ENCODE measurements around the gene KHNYN.
A peak's percentile ranks its signal among the peaks of the same experiment; 100 is the strongest.
"Not testable (repeated sequence)": the region's sequence is repeated elsewhere in the genome, so short reads cannot be mapped to it uniquely, and the experiment has no call there.

KHNYN gene

DNA sequence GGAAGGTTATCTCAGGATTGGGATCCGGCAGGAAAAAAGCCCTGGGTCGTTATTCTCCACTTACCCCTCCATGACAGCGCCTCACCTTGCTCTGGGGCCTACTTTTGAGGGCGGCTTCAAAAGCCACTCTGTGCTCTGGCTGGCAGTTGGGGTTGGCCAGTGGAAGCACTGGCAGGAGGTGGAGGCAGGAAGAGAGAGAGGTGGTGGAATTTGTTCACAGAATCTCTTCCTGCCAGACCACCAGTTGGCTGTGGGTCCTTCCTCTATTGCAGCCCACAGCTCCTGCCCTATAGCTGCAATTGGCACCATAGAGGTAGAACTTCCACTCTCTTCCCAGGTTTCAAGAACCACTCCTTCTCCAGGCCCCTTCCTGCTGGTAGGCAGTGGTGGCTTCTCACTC lies 45.5 kb downstream of the KHNYN start:
- DNase-seq (ENCODE audit: low read depth), result no peak

DNA sequence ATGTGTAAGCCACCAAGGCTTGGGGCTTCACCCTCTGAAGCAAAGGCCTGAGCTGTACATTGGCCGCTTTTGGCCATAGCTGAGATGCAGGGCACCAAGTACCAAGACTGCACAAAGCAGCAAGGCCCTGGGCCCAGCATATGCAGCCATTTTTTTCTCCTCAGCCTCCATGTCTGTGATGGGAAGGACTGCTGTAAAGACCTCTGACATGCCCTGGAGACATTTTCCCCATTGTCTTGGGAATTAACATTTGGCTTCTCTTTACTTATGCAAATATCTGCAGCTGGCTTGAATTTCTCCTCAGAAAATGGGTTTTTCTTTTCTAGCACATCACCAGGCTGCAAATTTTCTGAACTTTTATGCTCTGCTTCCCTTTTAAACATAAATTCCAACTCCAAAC lies 50.2 kb downstream of the KHNYN start:
- DNase-seq (ENCODE audit: low read depth), result not testable (repeated sequence)

DNA sequence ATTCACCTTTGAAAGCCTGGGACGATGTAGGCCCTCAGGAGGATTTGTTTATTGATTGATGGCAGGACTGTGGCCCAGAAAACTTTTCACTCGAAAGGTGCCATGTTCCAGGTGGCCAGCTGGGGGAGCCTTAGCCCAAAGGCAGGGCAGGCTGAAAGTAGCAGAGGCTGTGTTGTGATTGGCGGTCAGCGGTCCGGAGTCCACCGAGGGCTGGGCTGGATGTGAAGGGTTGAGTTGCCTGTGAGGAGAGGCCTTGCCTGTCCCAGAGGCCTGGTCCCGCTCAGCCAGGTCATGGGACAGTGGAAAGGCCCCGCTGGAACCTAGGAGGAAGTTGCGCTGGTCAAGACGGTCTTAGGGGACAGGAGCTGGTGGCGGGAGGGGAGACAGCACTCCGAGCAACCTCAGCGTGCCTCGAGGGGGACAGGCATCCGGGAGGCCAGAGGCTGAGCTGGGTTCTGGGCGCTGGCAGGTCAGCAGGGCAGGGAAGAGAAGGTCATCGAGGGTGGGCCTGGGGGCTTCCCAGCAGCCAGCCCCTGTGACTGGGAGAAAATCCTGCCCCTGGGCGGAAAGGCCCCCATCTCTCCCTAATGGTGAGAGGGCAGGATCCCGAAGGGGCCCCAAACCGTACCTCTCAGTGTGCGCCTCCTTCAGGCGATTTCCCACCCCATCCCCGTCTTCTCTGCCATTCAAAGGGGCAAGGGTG lies 52.0 kb downstream of the KHNYN start:
- peak; percentile 28 for DNase-seq (ENCODE audit: low read depth)

DNA sequence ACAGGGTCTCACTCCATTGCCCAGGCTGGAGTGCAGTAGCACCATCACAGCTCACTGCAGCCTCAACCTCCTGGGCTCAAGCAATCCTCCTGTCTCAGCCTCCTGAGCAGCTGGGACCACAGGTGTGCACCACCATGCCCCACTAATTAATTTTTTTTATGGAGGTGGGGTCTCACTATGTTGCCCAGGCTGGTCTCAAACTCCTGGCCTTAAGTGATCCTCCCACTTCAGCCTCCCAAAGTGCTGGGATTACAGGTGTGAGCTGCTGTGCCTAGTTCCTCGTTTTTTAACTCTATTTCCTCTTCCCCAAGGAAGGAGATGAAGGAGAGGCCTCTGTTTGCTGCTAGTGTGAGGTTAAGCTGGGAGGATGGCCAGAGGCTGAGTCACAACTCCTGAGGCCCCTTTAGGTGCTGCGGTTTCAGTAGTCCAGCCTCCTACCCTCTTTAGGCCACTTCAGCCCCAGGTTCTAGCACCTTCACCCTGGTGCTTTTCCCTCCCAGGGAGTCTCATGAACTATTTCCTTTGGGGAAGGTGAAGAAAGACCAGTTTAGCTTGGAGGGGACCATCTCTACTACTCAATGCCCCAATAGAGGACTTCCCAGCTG lies 53.0 kb downstream of the KHNYN start:
- DNase-seq (ENCODE audit: low read depth), result peak; percentile 25

DNA sequence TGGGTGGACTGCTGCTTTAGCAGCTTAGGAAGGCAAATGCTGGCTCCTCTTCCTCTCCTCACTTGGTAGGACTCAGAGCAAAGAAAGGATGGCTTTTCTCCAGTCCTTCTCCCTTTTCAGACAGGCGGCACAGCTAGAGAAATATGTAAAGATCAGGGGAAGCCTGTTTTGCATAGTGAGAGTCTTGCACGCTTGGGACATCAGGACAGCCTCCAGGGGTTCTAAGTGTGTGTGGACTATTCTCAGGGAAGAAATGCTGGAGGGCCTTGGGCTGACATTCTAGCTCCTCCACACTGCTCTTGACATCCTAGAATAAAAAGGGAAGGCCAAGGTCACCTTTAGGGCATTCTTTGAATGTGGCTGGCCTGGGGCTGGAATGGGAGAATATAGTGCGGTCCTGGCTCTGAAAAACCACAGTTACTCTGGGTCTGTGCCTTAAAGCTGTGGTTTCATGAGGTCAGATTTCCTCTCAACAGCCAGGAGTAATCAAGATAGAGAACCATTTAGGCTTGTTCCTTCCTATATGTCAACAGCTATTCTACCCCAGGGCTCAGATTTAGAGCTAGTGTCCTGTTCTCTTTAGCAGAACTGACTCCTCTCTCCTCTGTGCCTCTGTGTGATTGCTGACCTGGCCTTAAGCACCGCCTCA lies 54.0 kb downstream of the KHNYN start:
- DNase-seq (ENCODE audit: low read depth), result no peak
